K562 (cell line): ENCODE data around the gene PIH1D1. TPM values are rescaled to one million over a fixed set of nuclear protein-coding genes. Genes with fewer than 3 reads are reported as not detected.

Experiments used
- DMBX1 ChIP-seq: fragments of 250-450 bp; sonication (Bioruptor Pico); IDR thresholded peaks from 2 replicates; pipeline ENCODE4 v1.8.0; 2022; ENCODE audit warnings: inconsistent platforms, mild to moderate bottlenecking, moderate library complexity, borderline replicate concordance
- ETV6 ChIP-seq, 3 experiments: fragments of 150-350 bp in 1 of 3; sonication (generic) in 1 of 3; formaldehyde crosslinking in 1 of 3; IDR thresholded peaks; 2 replicates each; pipeline versions ENCODE4 v1.6.1 to v1.8.0; 2014 to 2022; ENCODE audit warnings: borderline replicate concordance in 2 of 3, low read depth in 2 of 3, antibody characterized with exemption in 1 of 3, low read length in 1 of 3, mild to moderate bottlenecking in 1 of 3, missing genetic modification reagents in 1 of 3
- MCM3 ChIP-seq: fragments of 450-650 bp; IDR thresholded peaks from 2 replicates; pipeline ENCODE4 v1.6.1; 2016
- PHF20 ChIP-seq: fragments of 450-650 bp; IDR thresholded peaks from 2 replicates; pipeline ENCODE4 v1.6.1; 2018; ENCODE audit not compliant: partially characterized antibody
- RREB1 ChIP-seq: fragments of 250-450 bp; sonication (Bioruptor Pico); IDR thresholded peaks from 2 replicates; pipeline ENCODE4 v1.4.0; 2020
- ZNF146 ChIP-seq: IDR thresholded peaks from one replicate; pipeline ENCODE4 v1.6.1; 2018; ENCODE audit warnings: missing compliant biosample characterization; ENCODE audit not compliant: unreplicated experiment
- ZNF232 ChIP-seq: sonication (generic); formaldehyde crosslinking; IDR thresholded peaks from 2 replicates; pipeline ENCODE4 v1.8.0; 2022; ENCODE audit warnings: mild to moderate bottlenecking, missing genetic modification reagents
- polyA plus RNA-seq, 8 experiments: library from polyadenylated mRNA; depleted of rRNA in 4 of 8; stranded (reverse) in 5 of 8; unstranded in 3 of 8; fragments of >200 nt; fragmentation: Nextera tagmentation in 2 of 8; fragmentation: Illumina TruSeq in 1 of 8; extraction: Ambion mirVana in 2 of 8; extraction: Trizol in 1 of 8; gene quantifications; 2 replicates each; pipeline versions ENCODE4 v1.2.1 to v1.2.3, GENCODE V29; 2011 to 2014; ENCODE audit warnings: inconsistent platforms in 1 of 8, missing spikeins in 1 of 8
- total RNA-seq, 7 experiments: library from RNA; depleted of rRNA in 6 of 7; stranded (reverse); fragments of >200 nt in 6 of 7; fragmentation: Illumina TruSeq in 2 of 7; extraction: Trizol in 2 of 7; gene quantifications; 2 replicates each; pipeline versions ENCODE4 v1.2.1 to v1.2.3, GENCODE V29; 2011 to 2021; ENCODE audit warnings: low replicate concordance in 1 of 7
- TF ChIP-seq, protein P1 (sequence below), 2 experiments: IDR thresholded peaks; 2 replicates each; pipeline ENCODE4 v1.6.1; 2011; ENCODE audit warnings: borderline replicate concordance in 1 of 2, control low read depth in 1 of 2, low read depth in 1 of 2, low read length in 1 of 2, mild to moderate bottlenecking in 1 of 2, mixed read lengths in 1 of 2, moderate library complexity in 1 of 2; ENCODE audit not compliant: insufficient read depth in 1 of 2, insufficient read length in 1 of 2, poor library complexity in 1 of 2, severe bottlenecking in 1 of 2; ENCODE audit errors: extremely low read depth in 1 of 2
- TF ChIP-seq, protein P2 (sequence below), 3 experiments: IDR thresholded peaks in 2 of 3; conservative IDR thresholded peaks in 1 of 3; 2 replicates each; pipeline ENCODE4 v1.5.1; 2011 to 2012; ENCODE audit warnings: low read length in 3 of 3, mild to moderate bottlenecking in 3 of 3, control low read depth in 2 of 3, improper control_type of control experiment in 1 of 3, inconsistent platforms in 1 of 3, low read depth in 1 of 3, mixed read lengths in 1 of 3, moderate library complexity in 1 of 3; ENCODE audit not compliant: insufficient read depth in 2 of 3
- TF ChIP-seq, protein P3 (sequence below): fragments of 450-650 bp; IDR thresholded peaks from 2 replicates; pipeline ENCODE4 v1.7.1; 2018; ENCODE audit warnings: mild to moderate bottlenecking, low read depth; ENCODE audit not compliant: partially characterized antibody

Gene PIH1D1
- total and polyA plus RNA-seq, 9 of the 15 experiments (the other 6 are each of a cell fraction or from before 2014, with no cell fraction given): 26.5 to 224 (median 137) TPM

DNA sequence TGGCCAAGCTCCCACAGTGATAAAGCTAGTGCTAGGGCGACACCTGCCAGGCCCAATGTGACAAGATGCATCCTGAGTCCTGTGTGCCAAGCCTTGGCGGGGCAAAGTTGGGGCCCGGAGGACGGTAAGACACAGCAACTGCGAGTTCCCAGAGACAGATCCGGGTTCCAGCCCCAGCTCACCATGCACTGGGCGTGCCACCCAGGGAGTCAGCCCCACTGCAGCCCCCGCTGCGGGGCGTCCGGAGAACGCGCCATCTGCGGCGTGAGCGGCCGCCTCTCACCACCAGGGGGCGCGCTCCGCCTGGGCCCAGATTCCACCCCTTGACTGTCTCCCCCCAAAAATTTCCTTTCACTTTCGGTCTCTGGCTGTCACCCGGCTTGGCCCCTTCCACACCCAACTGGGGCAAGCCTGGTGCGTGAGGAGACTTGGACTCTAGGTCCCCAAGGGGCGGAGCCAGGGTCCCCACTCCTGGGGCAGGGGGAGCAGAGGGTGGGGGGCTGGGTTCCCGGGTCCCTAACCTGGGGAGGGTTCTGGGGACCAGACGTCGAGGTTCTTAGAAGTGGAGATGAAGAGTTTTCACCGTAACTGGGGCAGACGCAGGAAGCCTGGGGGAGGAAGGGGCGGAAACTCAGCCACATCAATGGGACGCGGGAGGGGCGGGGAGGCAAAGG is 22.4 kb upstream of the PIH1D1 start, which contains the start of gene FLT3LG (continued):
- TF ChIP-seq RREB1 (0 out of 2 replicates have a peak, but pooled peaks have one; percentile 24), ZNF146 (CRISPR knock-in tag) (no peak), ETV6 (IDR thresholded peaks at IDR 0.05; ENCODE audit: borderline replicate concordance in 1 of 2, low read depth in 2 of 2, low read length in 1 of 2) (no peak), ETV6 (CRISPR knock-in tag; IDR thresholded peaks at IDR 0.05; ENCODE audit: borderline replicate concordance) (0 out of 2 replicates have a peak, but pooled peaks have one; percentile 18), PHF20 (no peak), MCM3 (no peak), ZNF232 (CRISPR knock-in tag) (0 out of 2 replicates have a peak, but pooled peaks have one; percentile 34), DMBX1 (no peak)
- TF ChIP-seq, protein P1, sequence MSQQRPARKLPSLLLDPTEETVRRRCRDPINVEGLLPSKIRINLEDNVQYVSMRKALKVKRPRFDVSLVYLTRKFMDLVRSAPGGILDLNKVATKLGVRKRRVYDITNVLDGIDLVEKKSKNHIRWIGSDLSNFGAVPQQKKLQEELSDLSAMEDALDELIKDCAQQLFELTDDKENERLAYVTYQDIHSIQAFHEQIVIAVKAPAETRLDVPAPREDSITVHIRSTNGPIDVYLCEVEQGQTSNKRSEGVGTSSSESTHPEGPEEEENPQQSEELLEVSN (IDR thresholded peaks at IDR 0.05; ENCODE audit: borderline replicate concordance in 1 of 2, extremely low read depth in 1 of 2, insufficient read depth in 1 of 2, insufficient read length in 1 of 2, low read depth in 1 of 2, low read length in 1 of 2, poor library complexity in 1 of 2, severe bottlenecking in 1 of 2): peak; percentile 54 to 63
- TF ChIP-seq, protein P2, sequence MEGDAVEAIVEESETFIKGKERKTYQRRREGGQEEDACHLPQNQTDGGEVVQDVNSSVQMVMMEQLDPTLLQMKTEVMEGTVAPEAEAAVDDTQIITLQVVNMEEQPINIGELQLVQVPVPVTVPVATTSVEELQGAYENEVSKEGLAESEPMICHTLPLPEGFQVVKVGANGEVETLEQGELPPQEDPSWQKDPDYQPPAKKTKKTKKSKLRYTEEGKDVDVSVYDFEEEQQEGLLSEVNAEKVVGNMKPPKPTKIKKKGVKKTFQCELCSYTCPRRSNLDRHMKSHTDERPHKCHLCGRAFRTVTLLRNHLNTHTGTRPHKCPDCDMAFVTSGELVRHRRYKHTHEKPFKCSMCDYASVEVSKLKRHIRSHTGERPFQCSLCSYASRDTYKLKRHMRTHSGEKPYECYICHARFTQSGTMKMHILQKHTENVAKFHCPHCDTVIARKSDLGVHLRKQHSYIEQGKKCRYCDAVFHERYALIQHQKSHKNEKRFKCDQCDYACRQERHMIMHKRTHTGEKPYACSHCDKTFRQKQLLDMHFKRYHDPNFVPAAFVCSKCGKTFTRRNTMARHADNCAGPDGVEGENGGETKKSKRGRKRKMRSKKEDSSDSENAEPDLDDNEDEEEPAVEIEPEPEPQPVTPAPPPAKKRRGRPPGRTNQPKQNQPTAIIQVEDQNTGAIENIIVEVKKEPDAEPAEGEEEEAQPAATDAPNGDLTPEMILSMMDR (IDR thresholded peaks at IDR 0.05 in 2 of 3, conservative IDR thresholded peaks at IDR 0.05 in 1 of 3; ENCODE audit: insufficient read depth in 2 of 3, low read depth in 1 of 3, low read length in 3 of 3): peak; percentile 94 to 97 (median 96)
- TF ChIP-seq, protein P3, sequence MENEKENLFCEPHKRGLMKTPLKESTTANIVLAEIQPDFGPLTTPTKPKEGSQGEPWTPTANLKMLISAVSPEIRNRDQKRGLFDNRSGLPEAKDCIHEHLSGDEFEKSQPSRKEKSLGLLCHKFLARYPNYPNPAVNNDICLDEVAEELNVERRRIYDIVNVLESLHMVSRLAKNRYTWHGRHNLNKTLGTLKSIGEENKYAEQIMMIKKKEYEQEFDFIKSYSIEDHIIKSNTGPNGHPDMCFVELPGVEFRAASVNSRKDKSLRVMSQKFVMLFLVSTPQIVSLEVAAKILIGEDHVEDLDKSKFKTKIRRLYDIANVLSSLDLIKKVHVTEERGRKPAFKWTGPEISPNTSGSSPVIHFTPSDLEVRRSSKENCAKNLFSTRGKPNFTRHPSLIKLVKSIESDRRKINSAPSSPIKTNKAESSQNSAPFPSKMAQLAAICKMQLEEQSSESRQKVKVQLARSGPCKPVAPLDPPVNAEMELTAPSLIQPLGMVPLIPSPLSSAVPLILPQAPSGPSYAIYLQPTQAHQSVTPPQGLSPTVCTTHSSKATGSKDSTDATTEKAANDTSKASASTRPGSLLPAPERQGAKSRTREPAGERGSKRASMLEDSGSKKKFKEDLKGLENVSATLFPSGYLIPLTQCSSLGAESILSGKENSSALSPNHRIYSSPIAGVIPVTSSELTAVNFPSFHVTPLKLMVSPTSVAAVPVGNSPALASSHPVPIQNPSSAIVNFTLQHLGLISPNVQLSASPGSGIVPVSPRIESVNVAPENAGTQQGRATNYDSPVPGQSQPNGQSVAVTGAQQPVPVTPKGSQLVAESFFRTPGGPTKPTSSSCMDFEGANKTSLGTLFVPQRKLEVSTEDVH: peak; percentile 59
